GM18868 (cell line): Measurements from ENCODE around the gene PRDM11.

Experiments used
- ATAC-seq: cut with Tn5 transposase; IDR thresholded peaks from one replicate; pipeline ENCODE4 v1.9.1; 2021; ENCODE audit warnings: mild to moderate bottlenecking, moderate library complexity; ENCODE audit not compliant: unreplicated experiment

The PRDM11 gene

GRCh38 chr11:45209000-45209879, 62.8 kb downstream of the PRDM11 start:
- ATAC-seq, result no peak

GRCh38 chr11:45209891-45210699, 63.7 kb downstream of the PRDM11 start:
- no peak for ATAC-seq

DNA sequence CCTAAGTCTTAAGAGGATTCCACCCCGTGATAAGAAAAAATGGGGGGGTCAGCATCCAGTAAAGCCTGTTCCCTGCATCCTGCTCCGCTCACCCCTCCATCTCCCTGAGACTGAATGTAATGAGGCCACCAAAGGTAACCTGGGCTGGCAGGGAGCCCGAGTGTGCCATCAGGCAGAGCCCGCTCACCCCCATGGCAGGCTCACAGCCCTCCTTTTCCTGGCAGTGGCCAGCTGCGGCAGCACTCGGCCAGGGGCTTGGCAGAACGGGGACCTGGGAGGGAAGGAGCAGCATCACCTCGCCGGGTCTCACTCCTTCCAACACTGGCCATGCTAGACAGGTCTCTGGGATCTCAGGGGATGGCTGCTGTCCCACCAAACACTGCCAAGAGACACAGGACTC, 64.4 kb downstream of the PRDM11 start:
- no peak for ATAC-seq

DNA sequence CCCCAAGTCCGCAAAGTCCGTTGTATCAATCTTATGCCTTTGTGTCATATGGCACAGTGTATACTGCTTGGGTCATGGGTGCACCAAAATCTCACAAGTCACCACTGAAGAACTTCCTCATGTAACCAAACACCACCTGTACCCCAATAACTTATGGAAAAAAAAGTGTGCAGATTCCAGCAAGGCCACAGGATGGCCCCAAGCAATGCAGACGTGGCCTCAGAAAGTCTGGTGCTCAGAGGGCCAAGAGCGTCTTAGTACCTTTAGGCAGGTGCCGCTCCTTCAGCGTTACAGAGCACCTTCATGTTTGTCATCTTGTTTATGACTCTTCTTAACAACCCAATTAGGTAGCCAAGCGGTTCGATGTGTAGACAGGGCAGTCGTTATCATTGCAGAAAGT, 65.3 kb downstream of the PRDM11 start:
- ATAC-seq, result no peak

DNA sequence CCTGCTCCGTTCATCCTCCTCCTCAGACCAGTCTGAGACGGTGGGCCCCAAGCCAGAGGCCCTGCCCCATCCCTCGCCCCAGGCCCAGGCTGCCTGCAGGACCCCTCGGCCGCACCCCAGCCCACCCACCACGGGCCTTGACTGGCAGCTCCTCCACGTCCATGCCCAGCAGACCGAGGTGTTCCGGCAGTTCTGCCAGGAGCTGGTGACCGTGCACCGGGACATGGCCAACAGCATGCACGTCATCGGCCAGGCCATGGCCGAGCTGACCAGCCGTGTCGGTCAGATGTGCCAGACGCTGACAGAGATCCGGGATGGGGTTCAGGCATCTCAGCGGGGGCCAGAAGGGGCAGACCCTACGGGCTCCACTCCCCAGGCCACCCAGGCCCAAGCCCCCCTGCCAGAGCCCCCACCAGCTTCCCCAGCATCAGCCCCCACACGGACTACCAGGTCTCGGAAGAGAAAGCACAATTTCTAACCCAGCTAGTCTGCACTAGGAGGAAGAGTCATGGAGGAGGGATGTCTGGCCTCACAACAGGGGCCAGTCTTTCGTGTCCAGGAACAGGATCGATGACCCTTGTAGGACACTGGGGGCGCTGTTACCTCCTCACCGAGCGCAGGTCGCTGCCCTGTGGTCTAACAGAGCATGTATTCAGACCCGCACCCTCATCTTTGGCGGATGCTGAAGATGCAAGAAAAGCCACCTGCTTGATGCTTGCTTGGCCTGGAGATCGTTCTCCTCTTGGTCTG, 66.3 kb downstream of the PRDM11 start:
- no peak for ATAC-seq

- ATAC-seq, result no peak
Measured at GRCh38 chr11:45213316-45213665, 66.9 kb downstream of the PRDM11 start.

- ATAC-seq, result no peak
Measured at GRCh38 chr11:45213717-45214116, 67.3 kb downstream of the PRDM11 start.

GRCh38 chr11:45215098-45215865, 68.8 kb downstream of the PRDM11 start:
- no peak for ATAC-seq

- no peak for ATAC-seq
Measured at GRCh38 chr11:45216031-45216430, 69.6 kb downstream of the PRDM11 start.

- no peak for ATAC-seq
Measured at GRCh38 chr11:45216901-45217300, 70.5 kb downstream of the PRDM11 start.

DNA sequence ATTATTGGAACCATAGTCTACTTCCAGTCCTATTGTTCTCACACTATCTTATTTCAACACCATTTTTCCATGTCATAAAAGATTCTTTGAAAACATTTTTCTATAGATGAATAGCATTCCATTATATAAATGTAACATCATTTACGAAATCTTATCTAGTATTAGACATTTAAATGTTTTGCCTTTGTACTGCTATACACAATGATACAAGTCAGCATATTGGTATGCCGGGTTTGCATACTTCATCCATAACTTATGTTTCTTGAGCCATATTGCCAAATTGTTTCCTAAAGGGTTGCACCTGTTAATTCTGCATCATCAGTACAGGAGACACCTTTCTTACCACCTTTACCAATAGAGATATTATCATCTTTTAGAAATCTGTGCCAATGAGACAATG, 71.6 kb downstream of the PRDM11 start:
- ATAC-seq, result no peak

GRCh38 chr11:45218705-45219104, 72.3 kb downstream of the PRDM11 start:
- no peak for ATAC-seq

DNA sequence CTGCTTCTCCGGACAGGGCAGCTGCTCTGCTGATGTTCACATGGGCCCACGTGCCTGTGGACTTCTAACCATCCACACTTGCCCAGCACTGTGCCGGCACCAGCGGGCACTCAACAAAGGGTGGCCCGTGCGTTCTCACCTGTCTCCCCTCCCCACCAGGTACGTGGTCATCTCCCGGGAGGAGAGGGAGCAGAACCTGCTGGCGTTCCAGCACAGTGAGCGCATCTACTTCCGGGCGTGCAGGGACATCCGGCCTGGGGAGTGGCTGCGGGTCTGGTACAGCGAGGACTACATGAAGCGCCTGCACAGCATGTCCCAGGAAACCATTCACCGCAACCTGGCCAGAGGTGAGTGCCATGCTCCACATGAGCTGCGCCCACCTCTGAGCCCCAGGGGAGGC, 73.0 kb downstream of the PRDM11 start:
- ATAC-seq, result no peak

- no peak for ATAC-seq
Measured at GRCh38 chr11:45223496-45223895, 77.1 kb downstream of the PRDM11 start.

DNA sequence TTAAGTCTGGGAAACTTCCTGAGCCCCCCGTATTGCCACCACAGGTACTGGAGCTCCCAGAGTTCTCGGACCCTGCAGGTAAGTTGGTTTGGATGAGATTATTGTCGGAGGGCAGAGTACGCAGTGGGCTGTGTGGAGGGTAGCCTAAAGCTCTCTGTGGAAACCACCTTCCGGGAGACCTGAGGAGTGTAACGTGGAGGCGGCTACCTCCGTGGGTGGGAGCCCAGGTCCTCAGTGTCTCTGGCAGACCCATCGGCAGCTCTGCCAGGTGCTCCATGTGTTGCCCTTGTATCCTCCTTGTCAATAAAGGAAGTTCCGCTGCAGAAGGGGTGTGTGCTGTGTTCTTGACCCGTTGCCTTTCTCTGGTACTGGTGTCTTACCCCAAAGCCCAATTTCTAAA, 78.3 kb downstream of the PRDM11 start:
- ATAC-seq, result no peak

- no peak for ATAC-seq
Measured at GRCh38 chr11:45225277-45225676, 78.8 kb downstream of the PRDM11 start.

DNA sequence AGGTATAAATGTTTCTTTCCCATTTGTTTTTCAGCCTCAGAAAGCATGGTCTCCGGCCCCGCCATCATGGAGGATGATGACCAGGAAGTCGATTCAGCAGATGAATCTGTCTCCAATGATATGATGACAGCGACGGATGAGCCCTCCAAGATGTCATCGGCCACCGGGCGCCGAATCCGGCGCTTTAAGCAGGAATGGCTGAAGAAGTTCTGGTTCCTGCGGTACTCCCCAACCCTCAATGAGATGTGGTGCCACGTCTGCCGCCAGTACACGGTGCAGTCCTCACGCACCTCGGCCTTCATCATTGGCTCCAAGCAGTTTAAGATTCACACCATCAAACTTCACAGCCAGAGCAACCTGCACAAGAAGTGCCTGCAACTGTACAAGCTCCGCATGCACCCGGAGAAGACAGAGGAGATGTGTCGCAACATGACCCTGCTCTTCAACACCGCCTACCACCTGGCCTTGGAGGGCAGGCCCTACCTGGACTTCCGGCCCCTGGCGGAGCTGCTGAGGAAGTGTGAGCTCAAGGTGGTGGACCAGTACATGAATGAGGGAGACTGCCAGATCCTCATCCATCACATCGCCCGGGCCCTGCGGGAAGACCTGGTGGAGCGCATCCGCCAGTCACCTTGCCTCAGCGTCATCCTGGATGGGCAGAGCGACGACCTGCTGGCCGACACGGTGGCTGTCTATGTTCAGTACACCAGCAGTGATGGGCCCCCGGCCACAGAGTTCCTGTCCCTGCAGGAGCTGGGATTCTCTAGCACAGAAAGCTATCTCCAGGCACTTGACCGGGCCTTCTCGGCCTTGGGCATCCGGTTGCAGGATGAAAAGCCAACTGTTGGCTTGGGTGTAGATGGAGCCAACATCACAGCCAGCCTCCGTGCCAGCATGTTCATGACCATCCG, 79.8 kb downstream of the PRDM11 start:
- no peak for ATAC-seq

DNA sequence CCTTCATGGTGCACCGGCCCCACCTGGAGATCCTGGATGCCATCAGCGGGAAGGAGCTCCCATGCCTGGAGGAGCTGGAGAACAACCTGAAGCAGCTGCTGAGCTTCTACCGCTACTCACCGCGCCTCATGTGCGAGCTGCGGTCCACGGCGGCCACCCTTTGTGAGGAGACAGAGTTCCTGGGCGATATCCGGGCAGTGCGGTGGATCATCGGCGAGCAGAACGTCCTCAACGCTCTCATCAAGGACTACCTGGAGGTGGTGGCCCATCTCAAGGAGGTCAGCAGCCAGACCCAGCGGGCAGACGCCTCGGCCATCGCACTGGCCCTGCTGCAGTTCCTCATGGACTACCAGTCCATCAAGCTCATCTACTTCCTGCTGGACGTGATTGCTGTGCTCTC, 80.5 kb downstream of the PRDM11 start:
- ATAC-seq, result no peak

GRCh38 chr11:45227836-45228235, 81.4 kb downstream of the PRDM11 start:
- no peak for ATAC-seq
